ENCODE data around the gene CD79B.

DNA sequence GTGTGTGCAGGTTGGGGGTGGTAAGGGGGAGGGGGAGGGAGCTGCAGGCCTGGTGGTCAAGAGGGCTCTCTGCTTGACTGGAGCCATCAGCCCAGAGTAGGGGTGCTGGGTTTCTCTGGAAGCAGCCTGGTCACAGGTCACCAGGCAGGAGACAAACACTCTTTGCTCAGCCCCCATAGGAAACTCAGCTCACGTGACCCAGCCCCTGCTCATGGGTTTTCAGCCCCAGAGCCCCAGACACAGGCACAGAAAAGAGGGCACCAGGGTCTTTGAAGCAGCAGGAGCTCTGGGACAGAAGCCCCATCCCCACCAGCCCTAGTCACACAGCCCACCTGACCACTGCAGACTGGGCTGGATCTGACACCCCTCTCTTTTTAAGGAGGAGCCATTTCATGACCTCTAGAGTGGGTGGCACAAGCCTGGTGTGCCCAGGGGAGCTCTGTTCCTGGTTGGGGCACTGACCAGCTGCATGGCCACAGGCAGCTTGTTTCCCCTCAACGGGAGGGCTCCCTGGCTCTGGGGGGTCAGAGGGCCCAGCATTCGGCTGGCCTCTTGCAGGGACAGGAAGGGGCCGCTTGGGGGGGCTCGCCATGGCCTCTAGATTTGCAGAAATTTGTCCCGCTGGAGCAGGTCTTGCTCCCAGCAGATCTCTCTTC, 13.8 kb upstream of the CD79B start:
- TF ChIP-seq GATA2 (IDR thresholded peaks at IDR 0.05; ENCODE audit: low read depth, low read length), result no peak
- no peak for TF ChIP-seq GATA3 (IDR thresholded peaks at IDR 0.05; ENCODE audit: low read depth, low read length)

Data from SH-SY5Y (cell line).